OCI-LY1 (cell line): Measurements from ENCODE around the gene MRTO4.
"Not testable (repeated sequence)": the region's sequence is repeated elsewhere in the genome, so short reads cannot be mapped to it uniquely, and the experiment has no call there.

Experiments
- H2AFZ ChIP-seq: fragments of 200-600 bp; sonication (generic), shearing (Covaris generic); 2 replicates; pipeline ENCODE4 v1.6.0; 2014; ENCODE audit warnings: antibody characterized with exemption, mild to moderate bottlenecking, low read length
- H3F3A ChIP-seq: fragments of 200-600 bp; sonication (generic), shearing (Covaris generic); 2 replicates; pipeline ENCODE4 v1.6.0; 2014; ENCODE audit warnings: mild to moderate bottlenecking, antibody characterized with exemption, low read length, moderate library complexity; ENCODE audit not compliant: insufficient read depth
- H3K27ac ChIP-seq: fragments of 200-600 bp; sonication (generic); 2 replicates; pipeline ENCODE4 v1.5.1; 2014; ENCODE audit warnings: low read length, mixed run types, mild to moderate bottlenecking, low read depth; ENCODE audit not compliant: poor library complexity, severe bottlenecking
- H3K27me3 ChIP-seq: fragments of 200-600 bp; sonication (generic); 2 replicates; pipeline ENCODE4 v1.6.0; 2014; ENCODE audit warnings: antibody characterized with exemption, mild to moderate bottlenecking, low read length, moderate library complexity; ENCODE audit not compliant: insufficient read depth
- H3K36me3 ChIP-seq: fragments of 200-600 bp; sonication (generic); 2 replicates; pipeline ENCODE4 v1.6.1; 2014; ENCODE audit warnings: mild to moderate bottlenecking, antibody characterized with exemption, low read length, moderate library complexity, mixed read lengths; ENCODE audit not compliant: insufficient read depth
- H3K4me1 ChIP-seq: fragments of 200-600 bp; sonication (generic); 2 replicates; pipeline ENCODE4 v1.5.1; 2014; ENCODE audit warnings: mild to moderate bottlenecking, low read length, moderate library complexity; ENCODE audit not compliant: insufficient read depth, severe bottlenecking
- H3K4me2 ChIP-seq: fragments of 200-600 bp; sonication (generic), shearing (Covaris generic); 2 replicates; pipeline ENCODE4 v1.6.1; 2014; ENCODE audit warnings: low read length
- H3K4me3 ChIP-seq: fragments of 200-600 bp; sonication (generic); 2 replicates; pipeline ENCODE4 v1.5.1; 2014; ENCODE audit warnings: low read length, low read depth, mild to moderate bottlenecking, mixed read lengths; ENCODE audit not compliant: poor library complexity, severe bottlenecking
- H3K79me2 ChIP-seq: fragments of 200-600 bp; shearing (Covaris generic); 2 replicates; pipeline ENCODE4 v1.6.1; 2016; ENCODE audit warnings: mixed run types, low read length, mixed read lengths; ENCODE audit not compliant: insufficient read depth
- H3K9ac ChIP-seq: fragments of 200-600 bp; sonication (generic), shearing (Covaris generic); 2 replicates; pipeline ENCODE4 v1.6.1; 2014; ENCODE audit warnings: mild to moderate bottlenecking, low read length, mixed read lengths
- H3K9me2 ChIP-seq: fragments of 200-600 bp; sonication (generic), shearing (Covaris generic); 2 replicates; pipeline ENCODE4 v1.6.1; 2014; ENCODE audit warnings: low read depth, mild to moderate bottlenecking, low read length, mixed read lengths
- H3K9me3 ChIP-seq: fragments of 200-600 bp; shearing (Covaris generic); 2 replicates; pipeline ENCODE4 v1.6.1; 2014; ENCODE audit warnings: low read length, mixed read lengths
- H4K20me1 ChIP-seq: fragments of 200-600 bp; sonication (generic), shearing (Covaris generic); 2 replicates; pipeline ENCODE4 v1.6.0; 2016; ENCODE audit warnings: mild to moderate bottlenecking, low read length; ENCODE audit not compliant: insufficient read depth
- CTCF ChIP-seq: fragments of 200-600 bp; sonication (generic), shearing (Covaris generic); IDR thresholded peaks from 2 replicates; pipeline ENCODE4 v1.5.1; 2017; ENCODE audit warnings: mild to moderate bottlenecking, antibody characterized with exemption, low read length, moderate library complexity, mixed read lengths
- EZH2 ChIP-seq: fragments of 200-600 bp; sonication (generic), shearing (Covaris generic); IDR thresholded peaks from 2 replicates; pipeline ENCODE4 v1.8.0; 2017; ENCODE audit warnings: borderline replicate concordance, mixed run types, mild to moderate bottlenecking, antibody characterized with exemption, low read length, moderate library complexity, mixed read lengths

MRTO4 gene

GRCh38 chr1:19213580-19213979, 38.0 kb upstream of the MRTO4 start:
- Histone ChIP-seq H3K9me2 (no peaks in the 10 kb centered on the region), H3K9ac (no peak overlapping the region), H3K27me3 (no peaks in the 10 kb centered on the region), H3K79me2 (peaks cover 42% of the 10 kb centered on the region), H4K20me1 (no peaks in the 10 kb centered on the region), H3K4me3 (no peak overlapping the region), H3K4me1 (peaks cover 35% of the 10 kb centered on the region), H3F3A (no peaks in the 10 kb centered on the region), H3K36me3 (peaks cover 56% of the 10 kb centered on the region), H3K9me3 (no peaks in the 10 kb centered on the region), H3K27ac (no peak overlapping the region), H2AFZ (no peak overlapping the region), H3K4me2 (no peak overlapping the region; the same call in 1 of the 2 replicates)
- TF ChIP-seq CTCF: no peak
- no peak for TF ChIP-seq EZH2

- not testable (repeated sequence) for H4K20me1 ChIP-seq, H3K9me2 ChIP-seq, H3F3A ChIP-seq, H3K9ac ChIP-seq, H2AFZ ChIP-seq, H3K9me3 ChIP-seq, H3K27ac ChIP-seq, H3K27me3 ChIP-seq, H3K4me2 ChIP-seq, H3K4me3 ChIP-seq
- H3K79me2 ChIP-seq: peaks cover 17% of the 10 kb centered on the region
- peaks cover 20% of the 10 kb centered on the region for H3K4me1 ChIP-seq
- peaks cover 86% of the 10 kb centered on the region for H3K36me3 ChIP-seq
Observed at GRCh38 chr1:19216585-19216984, 35.0 kb upstream of the MRTO4 start.

GRCh38 chr1:19219451-19219850, 32.2 kb upstream of the MRTO4 start:
- H3K27ac ChIP-seq: no peak overlapping the region
- H4K20me1 ChIP-seq: no peaks in the 10 kb centered on the region
- H3K79me2 ChIP-seq: no peaks in the 10 kb centered on the region
- no peak overlapping the region for H3K4me3 ChIP-seq
- H3F3A ChIP-seq: no peaks in the 10 kb centered on the region
- H3K9me3 ChIP-seq: no peaks in the 10 kb centered on the region
- H2AFZ ChIP-seq: no peak overlapping the region
- H3K9ac ChIP-seq: no peak overlapping the region
- no peak overlapping the region for H3K4me2 ChIP-seq
- TF ChIP-seq CTCF (no peak), EZH2 (no peak)
- no peaks in the 10 kb centered on the region for H3K4me1 ChIP-seq
- H3K27me3 ChIP-seq: no peaks in the 10 kb centered on the region
- H3K36me3 ChIP-seq: peaks cover 96% of the 10 kb centered on the region
- H3K9me2 ChIP-seq: no peaks in the 10 kb centered on the region

GRCh38 chr1:19220080-19220846, 31.3 kb upstream of the MRTO4 start:
- no peak overlapping the region for H3K27ac ChIP-seq

More at GRCh38 chr1:19220080-19220846, 31.3 kb upstream of the MRTO4 start:
- H3K9me3 ChIP-seq: no peaks in the 10 kb centered on the region
- no peaks in the 10 kb centered on the region for H3K4me1 ChIP-seq
- H3K9me2 ChIP-seq: no peaks in the 10 kb centered on the region
- peaks cover 97% of the 10 kb centered on the region for H3K36me3 ChIP-seq
- no peak overlapping the region for H3K4me2 ChIP-seq
- H4K20me1 ChIP-seq: no peaks in the 10 kb centered on the region
- no peak overlapping the region for H3K4me3 ChIP-seq
- H3K79me2 ChIP-seq: no peaks in the 10 kb centered on the region
- no peak for TF ChIP-seq EZH2
- H2AFZ ChIP-seq: no peak overlapping the region
- no peaks in the 10 kb centered on the region for H3K27me3 ChIP-seq
- no peaks in the 10 kb centered on the region for H3F3A ChIP-seq
- H3K9ac ChIP-seq: no peak overlapping the region
